CD4-positive, alpha-beta T cell treated with Interleukin-1 beta for 1 hour (primary cell): ENCODE data around the gene UCKL1.
A peak's percentile ranks its signal among the peaks of the same experiment; 100 is the strongest.

Source experiments
- DNase-seq, 2 donors: peaks; one replicate each; pipeline ENCODE4 v3.0.0-alpha.2; 2020 to 2022

The UCKL1 gene

GRCh38 chr20:63958964-63959698 is 2.9 kb upstream of the UCKL1 start:
- no peak for DNase-seq

- DNase-seq, result no peak
Measured at GRCh38 chr20:63958471-63958870, 2.3 kb upstream of the UCKL1 start.

GRCh38 chr20:63957690-63958441 is 1.6 kb upstream of the UCKL1 start:
- DNase-seq, result no peak

GRCh38 chr20:63957004-63957689 is 931 bp upstream of the UCKL1 start:
- DNase-seq, result peak; percentile 51

GRCh38 chr20:63956664-63957003 is 418 bp upstream of the UCKL1 start:
- no peak for DNase-seq

- DNase-seq, result peak; percentile 43 to 46
Measured at GRCh38 chr20:63955281-63955826, 862 bp downstream of the UCKL1 start.

GRCh38 chr20:63953764-63954429 is 2.3 kb downstream of the UCKL1 start:
- no peak for DNase-seq

GRCh38 chr20:63952769-63953168 is 3.4 kb downstream of the UCKL1 start:
- DNase-seq, result no peak

GRCh38 chr20:63952210-63952535 is 4.0 kb downstream of the UCKL1 start:
- no peak for DNase-seq

GRCh38 chr20:63951398-63952209 is 4.6 kb downstream of the UCKL1 start:
- DNase-seq, result no peak

GRCh38 chr20:63950701-63951397 is 5.4 kb downstream of the UCKL1 start:
- no peak for DNase-seq

- DNase-seq, result peak; percentile 29
Measured at GRCh38 chr20:63947638-63948456, 8.4 kb downstream of the UCKL1 start.

GRCh38 chr20:63946986-63947637 is 9.1 kb downstream of the UCKL1 start:
- no peak for DNase-seq

- no peak for DNase-seq
Measured at GRCh38 chr20:63945921-63946920, 10.0 kb downstream of the UCKL1 start.

GRCh38 chr20:63945031-63945658 is 11.1 kb downstream of the UCKL1 start:
- DNase-seq, result no peak

- DNase-seq, result no peak
Measured at GRCh38 chr20:63944078-63944941, 11.9 kb downstream of the UCKL1 start.

GRCh38 chr20:63943808-63944077 is 12.5 kb downstream of the UCKL1 start:
- DNase-seq, result no peak
